T follicular helper cell (primary cell): ENCODE results near the gene SPRR2A.
"Not testable (repeated sequence)": the region's sequence is repeated elsewhere in the genome, so short reads cannot be mapped to it uniquely, and the experiment has no call there.

Source experiments
- DNase-seq: peaks from one replicate; pipeline ENCODE4 v3.0.0-alpha.2; 2020; ENCODE audit warnings: low read depth

SPRR2A gene

DNA sequence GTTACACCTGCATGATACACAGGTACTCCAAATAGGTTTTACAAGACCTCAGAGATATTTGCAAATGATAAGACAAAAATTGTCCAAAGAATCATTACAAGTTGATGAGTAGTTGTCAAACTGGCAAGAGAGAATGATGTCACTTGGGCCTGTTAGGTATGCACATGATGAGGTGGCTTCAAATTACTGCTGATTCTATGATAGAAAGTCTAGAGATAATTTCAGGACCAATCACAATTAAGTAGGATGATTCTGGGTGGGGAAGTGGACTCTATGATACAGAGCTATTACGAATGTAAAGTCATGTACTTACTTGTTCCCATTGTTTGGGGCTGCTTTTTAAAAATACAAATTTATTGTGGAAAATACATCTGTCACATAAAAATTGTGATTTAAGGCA lies 31.5 kb downstream of the SPRR2A start:
- no peak for DNase-seq

DNA sequence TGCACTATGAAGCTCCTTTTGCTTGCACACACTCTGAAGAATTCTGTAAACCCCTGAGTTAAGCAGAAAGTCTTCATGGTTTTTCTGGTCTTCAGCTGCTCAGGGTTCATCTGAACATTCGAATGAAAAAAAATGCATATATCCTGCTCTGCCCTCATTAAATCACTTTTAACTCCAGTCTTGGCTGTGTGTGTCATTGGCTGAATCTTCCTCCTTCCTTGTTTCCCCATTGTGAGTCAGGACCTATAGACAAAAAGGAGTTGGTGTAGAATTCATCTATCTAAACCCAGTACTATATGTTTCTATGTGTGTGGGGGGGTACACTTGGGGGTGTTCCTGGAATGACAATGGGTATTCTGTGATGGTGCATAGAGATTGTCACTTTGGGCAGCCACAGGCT lies 32.9 kb downstream of the SPRR2A start:
- DNase-seq = no peak

DNA sequence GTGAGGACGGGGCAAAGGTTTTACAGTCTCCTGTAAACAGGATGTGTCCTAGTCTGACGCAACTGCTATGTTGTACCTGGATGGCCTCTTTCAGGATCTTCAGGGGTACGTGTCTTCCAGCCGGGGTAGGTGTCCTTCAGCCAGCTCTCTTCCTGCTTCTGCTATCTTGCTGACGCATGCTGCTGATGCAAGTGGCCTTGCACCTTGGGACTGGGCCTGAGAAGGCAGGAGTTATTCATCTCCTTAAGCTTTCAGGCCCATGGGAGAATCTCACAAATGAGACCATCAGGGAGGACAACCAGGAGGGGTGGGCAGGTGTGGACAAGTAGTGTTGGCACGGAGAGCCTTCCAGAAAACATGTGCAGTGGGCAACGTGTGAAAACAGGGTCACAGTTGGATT lies 34.2 kb downstream of the SPRR2A start:
- no peak for DNase-seq

- not testable (repeated sequence) for DNase-seq
Measured at GRCh38 chr1:153022340-153022739, 35.0 kb downstream of the SPRR2A start.

DNA sequence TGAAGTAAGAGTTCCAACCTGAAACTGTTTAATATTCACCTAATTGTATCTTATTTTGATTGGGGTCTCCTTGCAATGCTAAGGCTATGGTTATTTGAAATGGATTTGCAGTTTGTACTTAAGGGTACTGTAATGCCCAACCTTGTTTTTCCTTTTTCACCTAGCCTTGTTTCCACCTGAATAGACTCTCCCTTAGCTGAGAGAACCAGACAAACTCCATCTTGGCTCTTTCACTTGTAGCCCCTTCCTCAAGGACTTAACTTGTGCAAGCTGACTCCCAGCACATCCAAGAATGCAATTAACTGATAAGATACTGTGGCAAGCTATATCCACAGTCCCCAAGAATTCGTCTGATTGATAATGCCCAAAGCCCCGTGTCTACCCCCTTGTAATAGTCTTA lies 35.5 kb downstream of the SPRR2A start:
- DNase-seq = not testable (repeated sequence)

- not testable (repeated sequence) for DNase-seq
Measured at GRCh38 chr1:153011235-153011758, 46.0 kb downstream of the SPRR2A start.
